ENCODE results near the gene WDR7.

DNA sequence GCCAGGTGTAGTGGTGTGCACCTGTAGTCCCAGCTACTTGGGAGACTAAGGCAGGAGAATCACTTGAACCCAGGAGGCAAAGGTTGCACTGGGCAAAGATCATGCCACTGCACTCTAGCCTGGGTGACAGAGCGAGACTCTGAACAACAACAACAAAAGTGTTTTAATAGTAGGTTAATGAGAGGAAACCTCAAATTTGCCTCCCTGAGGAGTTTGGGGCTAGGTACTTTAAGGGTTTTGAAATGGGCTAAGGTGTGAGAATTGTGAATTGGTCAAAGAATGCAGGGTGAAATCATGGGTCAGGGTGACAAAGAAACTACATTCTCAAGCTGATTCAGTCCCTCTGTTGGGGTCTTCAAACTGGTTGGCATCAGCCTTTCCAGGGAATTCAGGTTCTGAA is 435.0 kb downstream of the WDR7 start:
- TF ChIP-seq, protein P1, sequence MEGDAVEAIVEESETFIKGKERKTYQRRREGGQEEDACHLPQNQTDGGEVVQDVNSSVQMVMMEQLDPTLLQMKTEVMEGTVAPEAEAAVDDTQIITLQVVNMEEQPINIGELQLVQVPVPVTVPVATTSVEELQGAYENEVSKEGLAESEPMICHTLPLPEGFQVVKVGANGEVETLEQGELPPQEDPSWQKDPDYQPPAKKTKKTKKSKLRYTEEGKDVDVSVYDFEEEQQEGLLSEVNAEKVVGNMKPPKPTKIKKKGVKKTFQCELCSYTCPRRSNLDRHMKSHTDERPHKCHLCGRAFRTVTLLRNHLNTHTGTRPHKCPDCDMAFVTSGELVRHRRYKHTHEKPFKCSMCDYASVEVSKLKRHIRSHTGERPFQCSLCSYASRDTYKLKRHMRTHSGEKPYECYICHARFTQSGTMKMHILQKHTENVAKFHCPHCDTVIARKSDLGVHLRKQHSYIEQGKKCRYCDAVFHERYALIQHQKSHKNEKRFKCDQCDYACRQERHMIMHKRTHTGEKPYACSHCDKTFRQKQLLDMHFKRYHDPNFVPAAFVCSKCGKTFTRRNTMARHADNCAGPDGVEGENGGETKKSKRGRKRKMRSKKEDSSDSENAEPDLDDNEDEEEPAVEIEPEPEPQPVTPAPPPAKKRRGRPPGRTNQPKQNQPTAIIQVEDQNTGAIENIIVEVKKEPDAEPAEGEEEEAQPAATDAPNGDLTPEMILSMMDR (conservative IDR thresholded peaks at IDR 0.05; ENCODE audit: low read depth in 2 of 2), result no peak
- TF ChIP-seq, protein P2, sequence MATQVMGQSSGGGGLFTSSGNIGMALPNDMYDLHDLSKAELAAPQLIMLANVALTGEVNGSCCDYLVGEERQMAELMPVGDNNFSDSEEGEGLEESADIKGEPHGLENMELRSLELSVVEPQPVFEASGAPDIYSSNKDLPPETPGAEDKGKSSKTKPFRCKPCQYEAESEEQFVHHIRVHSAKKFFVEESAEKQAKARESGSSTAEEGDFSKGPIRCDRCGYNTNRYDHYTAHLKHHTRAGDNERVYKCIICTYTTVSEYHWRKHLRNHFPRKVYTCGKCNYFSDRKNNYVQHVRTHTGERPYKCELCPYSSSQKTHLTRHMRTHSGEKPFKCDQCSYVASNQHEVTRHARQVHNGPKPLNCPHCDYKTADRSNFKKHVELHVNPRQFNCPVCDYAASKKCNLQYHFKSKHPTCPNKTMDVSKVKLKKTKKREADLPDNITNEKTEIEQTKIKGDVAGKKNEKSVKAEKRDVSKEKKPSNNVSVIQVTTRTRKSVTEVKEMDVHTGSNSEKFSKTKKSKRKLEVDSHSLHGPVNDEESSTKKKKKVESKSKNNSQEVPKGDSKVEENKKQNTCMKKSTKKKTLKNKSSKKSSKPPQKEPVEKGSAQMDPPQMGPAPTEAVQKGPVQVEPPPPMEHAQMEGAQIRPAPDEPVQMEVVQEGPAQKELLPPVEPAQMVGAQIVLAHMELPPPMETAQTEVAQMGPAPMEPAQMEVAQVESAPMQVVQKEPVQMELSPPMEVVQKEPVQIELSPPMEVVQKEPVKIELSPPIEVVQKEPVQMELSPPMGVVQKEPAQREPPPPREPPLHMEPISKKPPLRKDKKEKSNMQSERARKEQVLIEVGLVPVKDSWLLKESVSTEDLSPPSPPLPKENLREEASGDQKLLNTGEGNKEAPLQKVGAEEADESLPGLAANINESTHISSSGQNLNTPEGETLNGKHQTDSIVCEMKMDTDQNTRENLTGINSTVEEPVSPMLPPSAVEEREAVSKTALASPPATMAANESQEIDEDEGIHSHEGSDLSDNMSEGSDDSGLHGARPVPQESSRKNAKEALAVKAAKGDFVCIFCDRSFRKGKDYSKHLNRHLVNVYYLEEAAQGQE (IDR thresholded peaks at IDR 0.05; ENCODE audit: unreplicated experiment), result no peak
- TF ChIP-seq EZH2 (IDR thresholded peaks at IDR 0.05; ENCODE audit: low read depth, unreplicated experiment) (no peak), POLR2AphosphoS5 (IDR thresholded peaks at IDR 0.05; ENCODE audit: low read depth) (no peak), ZNF331 (CRISPR knock-in tag; IDR thresholded peaks at IDR 0.05; ENCODE audit: low read depth) (no peak), CREB1 (CRISPR knock-in tag; IDR thresholded peaks at IDR 0.05; ENCODE audit: low read depth) (no peak), EZH2phosphoT487 (IDR thresholded peaks at IDR 0.05; ENCODE audit: unreplicated experiment) (no peak), JUNB (IDR thresholded peaks at IDR 0.05; ENCODE audit: unreplicated experiment) (no peak), NANOG (IDR thresholded peaks at IDR 0.05; ENCODE audit: borderline replicate concordance) (no peak), ZNF114 (CRISPR knock-in tag; IDR thresholded peaks at IDR 0.05) (no peak), STAT1 (IDR thresholded peaks at IDR 0.05; ENCODE audit: unreplicated experiment) (no peak)
- TF ChIP-seq, protein P3, sequence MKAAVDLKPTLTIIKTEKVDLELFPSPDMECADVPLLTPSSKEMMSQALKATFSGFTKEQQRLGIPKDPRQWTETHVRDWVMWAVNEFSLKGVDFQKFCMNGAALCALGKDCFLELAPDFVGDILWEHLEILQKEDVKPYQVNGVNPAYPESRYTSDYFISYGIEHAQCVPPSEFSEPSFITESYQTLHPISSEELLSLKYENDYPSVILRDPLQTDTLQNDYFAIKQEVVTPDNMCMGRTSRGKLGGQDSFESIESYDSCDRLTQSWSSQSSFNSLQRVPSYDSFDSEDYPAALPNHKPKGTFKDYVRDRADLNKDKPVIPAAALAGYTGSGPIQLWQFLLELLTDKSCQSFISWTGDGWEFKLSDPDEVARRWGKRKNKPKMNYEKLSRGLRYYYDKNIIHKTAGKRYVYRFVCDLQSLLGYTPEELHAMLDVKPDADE (IDR thresholded peaks at IDR 0.05), result no peak
- TF ChIP-seq, protein P4, sequence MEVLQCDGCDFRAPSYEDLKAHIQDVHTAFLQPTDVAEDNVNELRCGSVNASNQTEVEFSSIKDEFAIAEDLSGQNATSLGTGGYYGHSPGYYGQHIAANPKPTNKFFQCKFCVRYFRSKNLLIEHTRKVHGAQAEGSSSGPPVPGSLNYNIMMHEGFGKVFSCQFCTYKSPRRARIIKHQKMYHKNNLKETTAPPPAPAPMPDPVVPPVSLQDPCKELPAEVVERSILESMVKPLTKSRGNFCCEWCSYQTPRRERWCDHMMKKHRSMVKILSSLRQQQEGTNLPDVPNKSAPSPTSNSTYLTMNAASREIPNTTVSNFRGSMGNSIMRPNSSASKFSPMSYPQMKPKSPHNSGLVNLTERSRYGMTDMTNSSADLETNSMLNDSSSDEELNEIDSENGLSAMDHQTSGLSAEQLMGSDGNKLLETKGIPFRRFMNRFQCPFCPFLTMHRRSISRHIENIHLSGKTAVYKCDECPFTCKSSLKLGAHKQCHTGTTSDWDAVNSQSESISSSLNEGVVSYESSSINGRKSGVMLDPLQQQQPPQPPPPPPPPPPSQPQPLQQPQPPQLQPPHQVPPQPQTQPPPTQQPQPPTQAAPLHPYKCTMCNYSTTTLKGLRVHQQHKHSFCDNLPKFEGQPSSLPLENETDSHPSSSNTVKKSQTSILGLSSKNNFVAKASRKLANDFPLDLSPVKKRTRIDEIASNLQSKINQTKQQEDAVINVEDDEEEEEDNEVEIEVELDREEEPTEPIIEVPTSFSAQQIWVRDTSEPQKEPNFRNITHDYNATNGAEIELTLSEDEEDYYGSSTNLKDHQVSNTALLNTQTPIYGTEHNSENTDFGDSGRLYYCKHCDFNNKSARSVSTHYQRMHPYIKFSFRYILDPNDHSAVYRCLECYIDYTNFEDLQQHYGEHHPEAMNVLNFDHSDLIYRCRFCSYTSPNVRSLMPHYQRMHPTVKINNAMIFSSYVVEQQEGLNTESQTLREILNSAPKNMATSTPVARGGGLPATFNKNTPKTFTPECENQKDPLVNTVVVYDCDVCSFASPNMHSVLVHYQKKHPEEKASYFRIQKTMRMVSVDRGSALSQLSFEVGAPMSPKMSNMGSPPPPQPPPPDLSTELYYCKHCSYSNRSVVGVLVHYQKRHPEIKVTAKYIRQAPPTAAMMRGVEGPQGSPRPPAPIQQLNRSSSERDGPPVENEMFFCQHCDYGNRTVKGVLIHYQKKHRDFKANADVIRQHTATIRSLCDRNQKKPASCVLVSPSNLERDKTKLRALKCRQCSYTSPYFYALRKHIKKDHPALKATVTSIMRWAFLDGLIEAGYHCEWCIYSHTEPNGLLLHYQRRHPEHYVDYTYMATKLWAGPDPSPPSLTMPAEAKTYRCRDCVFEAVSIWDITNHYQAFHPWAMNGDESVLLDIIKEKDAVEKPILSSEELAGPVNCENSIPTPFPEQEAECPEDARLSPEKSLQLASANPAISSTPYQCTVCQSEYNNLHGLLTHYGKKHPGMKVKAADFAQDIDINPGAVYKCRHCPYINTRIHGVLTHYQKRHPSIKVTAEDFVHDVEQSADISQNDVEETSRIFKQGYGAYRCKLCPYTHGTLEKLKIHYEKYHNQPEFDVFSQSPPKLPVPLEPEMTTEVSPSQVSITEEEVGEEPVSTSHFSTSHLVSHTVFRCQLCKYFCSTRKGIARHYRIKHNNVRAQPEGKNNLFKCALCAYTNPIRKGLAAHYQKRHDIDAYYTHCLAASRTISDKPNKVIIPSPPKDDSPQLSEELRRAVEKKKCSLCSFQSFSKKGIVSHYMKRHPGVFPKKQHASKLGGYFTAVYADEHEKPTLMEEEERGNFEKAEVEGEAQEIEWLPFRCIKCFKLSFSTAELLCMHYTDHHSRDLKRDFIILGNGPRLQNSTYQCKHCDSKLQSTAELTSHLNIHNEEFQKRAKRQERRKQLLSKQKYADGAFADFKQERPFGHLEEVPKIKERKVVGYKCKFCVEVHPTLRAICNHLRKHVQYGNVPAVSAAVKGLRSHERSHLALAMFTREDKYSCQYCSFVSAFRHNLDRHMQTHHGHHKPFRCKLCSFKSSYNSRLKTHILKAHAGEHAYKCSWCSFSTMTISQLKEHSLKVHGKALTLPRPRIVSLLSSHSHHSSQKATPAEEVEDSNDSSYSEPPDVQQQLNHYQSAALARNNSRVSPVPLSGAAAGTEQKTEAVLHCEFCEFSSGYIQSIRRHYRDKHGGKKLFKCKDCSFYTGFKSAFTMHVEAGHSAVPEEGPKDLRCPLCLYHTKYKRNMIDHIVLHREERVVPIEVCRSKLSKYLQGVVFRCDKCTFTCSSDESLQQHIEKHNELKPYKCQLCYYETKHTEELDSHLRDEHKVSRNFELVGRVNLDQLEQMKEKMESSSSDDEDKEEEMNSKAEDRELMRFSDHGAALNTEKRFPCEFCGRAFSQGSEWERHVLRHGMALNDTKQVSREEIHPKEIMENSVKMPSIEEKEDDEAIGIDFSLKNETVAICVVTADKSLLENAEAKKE (CRISPR knock-in tag; IDR thresholded peaks at IDR 0.05), result no peak
